IPS DF 6.9 (cell line): ENCODE results near the gene KPNA1.
"Not testable (repeated sequence)": the region's sequence is repeated elsewhere in the genome, so short reads cannot be mapped to it uniquely, and the experiment has no call there.

Experiments used
- DNase-seq: peaks from one replicate; pipeline ENCODE4 v3.0.0-alpha.2; 2013; ENCODE audit warnings: low read depth, low spot score
- H3K27ac ChIP-seq: one replicate; pipeline ENCODE4 v1.5.1; 2013; ENCODE audit warnings: low read length, control low read depth
- H3K27me3 ChIP-seq: 2 replicates; pipeline ENCODE4 v1.6.1; 2013; ENCODE audit warnings: mild to moderate bottlenecking, low read length; ENCODE audit not compliant: control insufficient read depth, insufficient read depth
- H3K36me3 ChIP-seq: 2 replicates; pipeline ENCODE4 v1.6.1; 2013; ENCODE audit warnings: low read length; ENCODE audit not compliant: control insufficient read depth, insufficient read depth
- H3K4me1 ChIP-seq: 2 replicates; pipeline ENCODE4 v1.6.1; 2013; ENCODE audit warnings: low read length; ENCODE audit not compliant: control insufficient read depth, insufficient read depth
- H3K4me3 ChIP-seq: 2 replicates; pipeline ENCODE4 v1.5.1; 2013; ENCODE audit warnings: mild to moderate bottlenecking, low read length
- H3K9me3 ChIP-seq: 2 replicates; pipeline ENCODE4 v1.6.1; 2013; ENCODE audit warnings: low read length, inconsistent platforms; ENCODE audit not compliant: control insufficient read depth, insufficient read depth
- WGBS: extraction: QIAGEN DNeasy Blood & Tissue Kit; methylation state at CpG from one replicate; pipeline ENCODE4 v1.1.7; 2013; ENCODE audit warnings: mixed read lengths, missing lambda C conversion rate; ENCODE audit not compliant: insufficient read length, insufficient coverage; 5-methylcytosine and 5-hydroxymethylcytosine counted together

KPNA1 gene

GRCh38 chr3:122456074-122456473, 58.7 kb downstream of the KPNA1 start:
- DNase-seq: no peak
- Histone ChIP-seq H3K27me3 (no peaks in the 10 kb centered on the region), H3K4me3 (no peak overlapping the region), H3K9me3 (no peaks in the 10 kb centered on the region), H3K27ac (no peak overlapping the region), H3K4me1 (no peaks in the 10 kb centered on the region), H3K36me3 (peaks cover 5% of the 10 kb centered on the region; the same call in 1 of the 2 replicates)

- H3K27ac ChIP-seq: no peak overlapping the region
- no peaks in the 10 kb centered on the region for H3K4me1 ChIP-seq
- H3K27me3 ChIP-seq: no peaks in the 10 kb centered on the region
- H3K4me3 ChIP-seq: no peak overlapping the region
- peaks cover 5% of the 10 kb centered on the region; the same call in 1 of the 2 replicates for H3K36me3 ChIP-seq
- no CpG with 5 or more reads among the region's 3 CpGs for WGBS
- DNase-seq: no peak
- H3K9me3 ChIP-seq: no peaks in the 10 kb centered on the region
These were observed 63.4 kb downstream of the KPNA1 start for GRCh38 chr3:122451371-122451770.

GRCh38 chr3:122448218-122448617, 66.5 kb downstream of the KPNA1 start:
- H3K36me3 ChIP-seq: not testable (repeated sequence)

DNA sequence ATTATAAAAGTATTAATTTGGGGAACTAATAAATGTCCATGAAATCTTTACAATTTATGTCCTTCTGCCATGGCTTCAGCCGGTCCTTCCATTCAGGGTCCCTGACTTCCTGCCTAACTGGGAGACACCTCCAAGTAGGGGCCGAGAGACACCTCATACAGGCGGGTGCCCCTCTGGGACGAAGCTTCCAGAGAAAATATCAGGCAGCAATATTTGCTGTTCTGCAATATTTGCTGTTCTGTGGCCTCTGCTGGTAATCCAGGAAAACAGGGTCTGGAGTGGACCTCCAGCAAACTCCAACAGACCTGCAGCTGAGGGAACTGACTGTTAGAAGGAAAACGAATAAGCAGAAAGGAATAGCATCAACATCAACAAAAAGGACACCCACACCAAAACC, 70.2 kb downstream of the KPNA1 start:
- H3K36me3 ChIP-seq, H3K27ac ChIP-seq, H3K4me3 ChIP-seq, H3K9me3 ChIP-seq, H3K27me3 ChIP-seq, H3K4me1 ChIP-seq, DNase-seq: not testable (repeated sequence)
- WGBS: no CpG with 5 or more reads among the region's 5 CpGs

More at GRCh38 chr3:122448218-122448617, 66.5 kb downstream of the KPNA1 start:
- not testable (repeated sequence) for H3K9me3 ChIP-seq, DNase-seq, H3K27me3 ChIP-seq, H3K4me3 ChIP-seq, H3K27ac ChIP-seq, H3K4me1 ChIP-seq
- WGBS: no CpG with 5 or more reads among the region's 6 CpGs

GRCh38 chr3:122443762-122444490, 70.8 kb downstream of the KPNA1 start:
- no CpG with 5 or more reads among the region's 11 CpGs for WGBS
- not testable (repeated sequence) for H3K36me3 ChIP-seq, H3K4me1 ChIP-seq, H3K4me3 ChIP-seq, DNase-seq, H3K9me3 ChIP-seq, H3K27me3 ChIP-seq, H3K27ac ChIP-seq

- no peak overlapping the region for H3K4me3 ChIP-seq
- H3K36me3 ChIP-seq: peaks cover 2% of the 10 kb centered on the region; the same call in 1 of the 2 replicates
- H3K27me3 ChIP-seq: no peaks in the 10 kb centered on the region
- peak; percentile 47 for DNase-seq
- no CpG with 5 or more reads among the region's 10 CpGs for WGBS
- no peak overlapping the region for H3K27ac ChIP-seq
- peaks cover 3% of the 10 kb centered on the region; the same call in 1 of the 2 replicates for H3K4me1 ChIP-seq
- no peaks in the 10 kb centered on the region for H3K9me3 ChIP-seq
These were observed 71.6 kb downstream of the KPNA1 start for GRCh38 chr3:122443090-122443489.

DNA sequence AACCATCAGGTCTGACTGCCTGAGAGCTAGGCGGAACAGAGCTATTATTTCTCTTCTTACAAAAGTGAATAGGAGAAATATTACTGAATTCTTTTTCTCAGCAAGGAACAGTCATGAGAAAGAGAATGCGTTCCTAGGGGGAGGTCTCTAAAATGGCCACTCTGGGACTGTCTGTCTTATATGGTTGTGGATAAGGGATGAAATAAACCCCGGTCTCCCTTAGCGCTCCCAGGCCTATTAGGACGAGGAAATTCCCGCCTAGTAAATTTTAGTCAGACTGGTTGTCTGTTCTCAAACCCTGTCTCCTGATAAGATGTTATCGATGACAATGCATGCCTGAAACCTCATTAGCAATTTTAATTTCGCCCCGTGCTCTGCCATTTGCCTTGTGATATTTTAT, 78.8 kb downstream of the KPNA1 start:
- no peaks in the 10 kb centered on the region for H3K9me3 ChIP-seq
- H3K4me3 ChIP-seq: no peak overlapping the region
- no CpG with 5 or more reads among the region's 9 CpGs for WGBS
- H3K27me3 ChIP-seq: no peaks in the 10 kb centered on the region
- H3K4me1 ChIP-seq: no peaks in the 10 kb centered on the region
- no peak for DNase-seq
- peaks cover 8% of the 10 kb centered on the region; the same call in 1 of the 2 replicates for H3K36me3 ChIP-seq
- no peak overlapping the region for H3K27ac ChIP-seq

DNA sequence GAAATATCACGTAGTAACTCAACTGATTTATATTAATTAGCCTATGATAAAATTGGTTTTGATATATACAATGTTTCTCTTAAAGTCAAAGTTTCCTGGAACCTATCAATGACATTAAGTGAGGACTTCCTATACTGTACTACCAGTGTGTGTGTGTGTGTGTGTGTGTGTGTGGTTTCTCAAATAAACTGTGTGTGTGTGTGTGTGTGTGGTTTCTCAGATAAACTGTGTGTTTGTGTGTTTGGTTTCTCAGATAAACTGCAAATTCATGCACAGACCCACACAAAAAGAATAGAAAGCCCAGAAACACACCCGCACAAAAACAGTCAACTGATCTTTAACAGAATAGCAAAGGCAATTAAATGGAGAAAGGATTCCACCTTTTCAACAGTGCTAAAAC, 84.4 kb downstream of the KPNA1 start:
- DNase-seq: no peak
- Histone ChIP-seq H3K27me3 (no peaks in the 10 kb centered on the region), H3K27ac (no peak overlapping the region), H3K9me3 (no peaks in the 10 kb centered on the region), H3K4me1 (no peaks in the 10 kb centered on the region), H3K36me3 (peaks cover 7% of the 10 kb centered on the region; the same call in 1 of the 2 replicates), H3K4me3 (no peak overlapping the region)
- no CpG with 5 or more reads among the region's 2 CpGs for WGBS

DNA sequence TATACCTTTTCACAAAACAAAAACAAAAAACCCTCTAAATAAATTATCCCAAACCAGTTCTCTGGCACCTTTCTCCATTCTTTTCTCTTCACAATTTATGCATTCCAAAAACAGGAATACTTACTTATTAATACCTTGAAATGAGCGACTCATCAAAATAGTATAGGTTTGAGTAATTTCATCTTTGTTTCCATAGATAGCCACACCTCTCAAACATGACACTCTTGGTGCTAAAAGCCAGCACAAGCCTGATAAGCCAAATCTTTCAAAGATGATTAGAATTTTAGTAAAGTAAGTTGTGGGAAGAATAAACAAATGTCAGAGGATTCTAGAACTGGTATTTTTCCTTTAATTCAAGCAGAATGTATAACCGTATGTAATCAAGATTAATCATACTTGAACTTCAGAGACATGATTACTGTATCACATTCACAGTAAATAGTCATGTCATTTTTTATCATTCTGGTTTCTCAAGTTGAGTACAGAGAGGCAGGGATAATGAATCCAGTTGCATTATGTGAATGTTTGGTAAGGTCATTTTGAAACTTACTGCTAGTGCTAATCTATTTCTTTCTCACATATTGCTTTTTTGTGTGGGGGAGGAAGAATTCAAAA, 86.8 kb downstream of the KPNA1 start:
- no peaks in the 10 kb centered on the region for H3K27me3 ChIP-seq
- no peak for DNase-seq
- H3K9me3 ChIP-seq: no peaks in the 10 kb centered on the region
- H3K27ac ChIP-seq: no peak overlapping the region
- H3K4me3 ChIP-seq: no peak overlapping the region
- H3K36me3 ChIP-seq: peaks cover 7% of the 10 kb centered on the region; the same call in 1 of the 2 replicates
- no peaks in the 10 kb centered on the region for H3K4me1 ChIP-seq
- WGBS: no CpG with 5 or more reads among the region's 2 CpGs

DNA sequence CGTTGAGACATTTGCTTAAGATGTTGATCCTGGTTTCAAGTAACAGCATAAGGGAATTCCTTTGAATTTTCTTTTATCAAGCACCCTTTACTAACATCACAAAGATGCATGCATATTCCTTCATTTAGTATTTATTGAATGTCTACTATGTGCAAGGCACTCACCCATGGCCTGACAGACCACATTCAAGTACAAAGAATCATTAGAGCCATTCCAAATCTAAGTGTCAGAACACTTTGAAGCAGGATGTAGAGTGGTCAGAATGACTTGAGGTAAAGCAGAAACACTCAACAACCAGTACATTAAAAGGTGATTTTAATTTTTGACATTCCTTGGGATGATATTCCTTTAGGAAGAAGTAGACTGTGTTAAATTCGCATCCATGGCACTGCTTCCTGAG, 92.9 kb downstream of the KPNA1 start:
- Histone ChIP-seq H3K36me3 (peaks cover 6% of the 10 kb centered on the region; the same call in 1 of the 2 replicates), H3K27ac (no peak overlapping the region), H3K27me3 (no peaks in the 10 kb centered on the region), H3K4me1 (no peaks in the 10 kb centered on the region), H3K4me3 (no peak overlapping the region), H3K9me3 (no peaks in the 10 kb centered on the region)
- WGBS: no CpG with 5 or more reads among the region's 2 CpGs
- DNase-seq: no peak

- Histone ChIP-seq H3K4me1 (no peaks in the 10 kb centered on the region), H3K4me3 (no peak overlapping the region), H3K27ac (no peak overlapping the region), H3K27me3 (no peaks in the 10 kb centered on the region), H3K36me3 (peaks cover 1% of the 10 kb centered on the region; the same call in 1 of the 2 replicates), H3K9me3 (no peaks in the 10 kb centered on the region)
- DNase-seq: no peak
- WGBS: no CpG with 5 or more reads among the region's 4 CpGs
These were observed 93.6 kb downstream of the KPNA1 start for GRCh38 chr3:122421101-122421500.
